ENCODE measurements around the gene CHPT1. TPM values are rescaled to one million over a fixed set of nuclear protein-coding genes. Genes with fewer than 3 reads are reported as not detected.
"Not testable (repeated sequence)": the region's sequence is repeated elsewhere in the genome, so short reads cannot be mapped to it uniquely, and the experiment has no call there.

The CHPT1 gene
- total and polyA plus RNA-seq, 2 experiments from 2014 or later = 22.2 to 23.0 TPM

- H3K9me3 Mint-ChIP-seq; H2AFZ ChIP-seq; H3K27me3 ChIP-seq (ENCODE audit: insufficient read depth); H3K36me3 Mint-ChIP-seq (ENCODE audit: low read depth); H3K4me1 Mint-ChIP-seq; H3K36me3 ChIP-seq (ENCODE audit: insufficient read depth); H3K27me3 Mint-ChIP-seq (ENCODE audit: insufficient read depth, low read depth, poor library complexity); H3K4me1 ChIP-seq (ENCODE audit: insufficient read depth); H3K4me3 Mint-ChIP-seq; H3K79me2 ChIP-seq (replicated peaks; ENCODE audit: insufficient read depth); H3K4me3 ChIP-seq; H4K20me1 ChIP-seq (replicated peaks; ENCODE audit: insufficient read depth); ATAC-seq; H3K27ac ChIP-seq (ENCODE audit: low read depth); H3K9me2 ChIP-seq (ENCODE audit: insufficient read depth); H3K27ac Mint-ChIP-seq; H3F3A ChIP-seq (replicated peaks; ENCODE audit: low read depth); DNase-seq (ENCODE audit: low spot score); H3K4me2 ChIP-seq: not testable (repeated sequence)
Measured at GRCh38 chr12:101734482-101734881, 37.0 kb downstream of the CHPT1 start.

GRCh38 chr12:101737476-101737875, 40.0 kb downstream of the CHPT1 start:
- Mint-ChIP-seq H3K27me3 (ENCODE audit: insufficient read depth, low read depth, poor library complexity) (peaks cover 3% of the 10 kb centered on the region), H3K9me3 (no peaks in the 10 kb centered on the region), H3K4me3 (no peak overlapping the region), H3K4me1 (no peaks in the 10 kb centered on the region), H3K27ac (no peak overlapping the region), H3K36me3 (ENCODE audit: low read depth) (peaks cover 3% of the 10 kb centered on the region; the same call in 1 of the 3 replicates)
- Histone ChIP-seq H3K4me1 (ENCODE audit: insufficient read depth) (no peaks in the 10 kb centered on the region), H3K9me2 (ENCODE audit: insufficient read depth) (no peaks in the 10 kb centered on the region), H3K4me3 (no peak overlapping the region), H3K27me3 (ENCODE audit: insufficient read depth) (no peaks in the 10 kb centered on the region), H2AFZ (no peak overlapping the region), H3K79me2 (replicated peaks; ENCODE audit: insufficient read depth) (no peaks in the 10 kb centered on the region), H3K4me2 (no peak overlapping the region), H3F3A (replicated peaks; ENCODE audit: low read depth) (no peaks in the 10 kb centered on the region), H3K36me3 (ENCODE audit: insufficient read depth) (no peaks in the 10 kb centered on the region), H3K27ac (ENCODE audit: low read depth) (no peak overlapping the region), H4K20me1 (replicated peaks; ENCODE audit: insufficient read depth) (no peaks in the 10 kb centered on the region; the same call in 1 of the 2 replicates)
- DNase-seq (ENCODE audit: low spot score) (no peak), ATAC-seq (no peak)
- TF ChIP-seq EZH2 (IDR thresholded peaks at IDR 0.05; ENCODE audit: low read depth, unreplicated experiment) (no peak), ZNF331 (CRISPR knock-in tag; IDR thresholded peaks at IDR 0.05; ENCODE audit: low read depth) (no peak), STAT1 (IDR thresholded peaks at IDR 0.05; ENCODE audit: unreplicated experiment) (no peak), CREB1 (CRISPR knock-in tag; IDR thresholded peaks at IDR 0.05; ENCODE audit: low read depth) (no peak)

DNA sequence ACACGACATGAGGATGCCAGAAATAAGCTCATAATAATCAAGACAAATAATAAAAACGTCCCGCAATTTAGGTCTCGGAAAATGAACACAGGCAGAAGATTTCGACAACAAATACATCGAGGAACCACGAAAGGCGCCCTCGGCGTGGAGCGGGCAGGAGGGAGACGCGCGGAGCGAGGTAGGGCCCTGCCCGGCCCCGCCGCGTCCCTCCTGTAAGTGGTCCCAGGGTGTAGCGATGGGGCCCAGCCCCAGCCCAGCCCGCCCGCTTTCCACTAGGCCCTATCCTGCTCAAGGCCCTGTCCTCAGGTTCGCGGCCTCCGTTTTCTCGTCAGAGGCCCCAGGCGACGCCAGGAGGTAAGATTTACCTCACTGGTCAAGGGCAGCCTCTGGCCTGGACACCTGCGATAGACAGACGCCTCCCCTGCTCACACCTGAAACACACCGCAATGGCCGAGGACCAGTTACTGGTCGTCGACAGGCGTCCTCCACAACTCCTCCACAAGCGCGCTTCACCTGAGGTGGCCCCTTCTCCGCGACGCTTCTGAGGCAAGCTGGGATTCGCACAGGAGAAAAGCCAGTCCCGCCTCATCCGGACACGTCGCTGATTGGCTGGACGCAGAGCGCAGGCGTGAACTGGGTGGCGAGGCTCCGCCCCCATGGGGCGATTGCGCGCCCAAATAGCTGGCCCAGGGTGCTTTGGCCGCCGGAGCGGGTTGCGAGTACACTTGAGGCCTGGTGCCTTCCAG, 41.7 kb downstream of the CHPT1 start, which contains the start of gene SYCP3:
Gene SYCP3 (minus strand): TSS at position 543 of the 746 bp plus-strand sequence. CDS start 1,527 bp downstream, outside the sequence.
- H3K4me3 Mint-ChIP-seq = no peak within 1 kb of the TSS
- no peaks in the 10 kb centered on the region for H3K4me1 ChIP-seq (ENCODE audit: insufficient read depth)
- peak; percentile 64 for ATAC-seq
- DNase-seq (ENCODE audit: low spot score) = peak; percentile 27
- H3K27me3 Mint-ChIP-seq (ENCODE audit: insufficient read depth, low read depth, poor library complexity) = peaks cover 2% of the 10 kb centered on the region
- no peaks in the 10 kb centered on the region for H3K27me3 ChIP-seq (ENCODE audit: insufficient read depth)
- H3K4me1 Mint-ChIP-seq = no peaks in the 10 kb centered on the region
- no peaks in the 10 kb centered on the region for H3K36me3 ChIP-seq (ENCODE audit: insufficient read depth)
- no peaks in the 10 kb centered on the region for H3K79me2 ChIP-seq (replicated peaks; ENCODE audit: insufficient read depth)
- no peaks in the 10 kb centered on the region for H3F3A ChIP-seq (replicated peaks; ENCODE audit: low read depth)
- no peak within 1 kb of the TSS; the same call in 1 of the 2 replicates for H3K27ac Mint-ChIP-seq
- H3K4me2 ChIP-seq = no peak within 1 kb of the TSS
- no peak within 1 kb of the TSS for H3K27ac ChIP-seq (ENCODE audit: low read depth)
- H2AFZ ChIP-seq = no peak within 1 kb of the TSS
- peaks cover 5% of the 10 kb centered on the region; the same call in 1 of the 3 replicates for H3K36me3 Mint-ChIP-seq (ENCODE audit: low read depth)
- H3K9me3 Mint-ChIP-seq = no peaks in the 10 kb centered on the region
- H3K4me3 ChIP-seq = no peak within 1 kb of the TSS
- H3K9me2 ChIP-seq (ENCODE audit: insufficient read depth) = no peaks in the 10 kb centered on the region
- no peaks in the 10 kb centered on the region; the same call in 1 of the 2 replicates for H4K20me1 ChIP-seq (replicated peaks; ENCODE audit: insufficient read depth)
- TF ChIP-seq CTCF (conservative IDR thresholded peaks at IDR 0.05; ENCODE audit: low read depth in 2 of 2) (no peak), POLR2AphosphoS5 (IDR thresholded peaks at IDR 0.05; ENCODE audit: low read depth) (no peak), NANOG (IDR thresholded peaks at IDR 0.05; ENCODE audit: borderline replicate concordance) (no peak), JUNB (IDR thresholded peaks at IDR 0.05; ENCODE audit: unreplicated experiment) (no peak), EZH2phosphoT487 (IDR thresholded peaks at IDR 0.05; ENCODE audit: unreplicated experiment) (no peak), ZNF331 (CRISPR knock-in tag; IDR thresholded peaks at IDR 0.05; ENCODE audit: low read depth) (no peak)
- TF ChIP-seq, protein P1, sequence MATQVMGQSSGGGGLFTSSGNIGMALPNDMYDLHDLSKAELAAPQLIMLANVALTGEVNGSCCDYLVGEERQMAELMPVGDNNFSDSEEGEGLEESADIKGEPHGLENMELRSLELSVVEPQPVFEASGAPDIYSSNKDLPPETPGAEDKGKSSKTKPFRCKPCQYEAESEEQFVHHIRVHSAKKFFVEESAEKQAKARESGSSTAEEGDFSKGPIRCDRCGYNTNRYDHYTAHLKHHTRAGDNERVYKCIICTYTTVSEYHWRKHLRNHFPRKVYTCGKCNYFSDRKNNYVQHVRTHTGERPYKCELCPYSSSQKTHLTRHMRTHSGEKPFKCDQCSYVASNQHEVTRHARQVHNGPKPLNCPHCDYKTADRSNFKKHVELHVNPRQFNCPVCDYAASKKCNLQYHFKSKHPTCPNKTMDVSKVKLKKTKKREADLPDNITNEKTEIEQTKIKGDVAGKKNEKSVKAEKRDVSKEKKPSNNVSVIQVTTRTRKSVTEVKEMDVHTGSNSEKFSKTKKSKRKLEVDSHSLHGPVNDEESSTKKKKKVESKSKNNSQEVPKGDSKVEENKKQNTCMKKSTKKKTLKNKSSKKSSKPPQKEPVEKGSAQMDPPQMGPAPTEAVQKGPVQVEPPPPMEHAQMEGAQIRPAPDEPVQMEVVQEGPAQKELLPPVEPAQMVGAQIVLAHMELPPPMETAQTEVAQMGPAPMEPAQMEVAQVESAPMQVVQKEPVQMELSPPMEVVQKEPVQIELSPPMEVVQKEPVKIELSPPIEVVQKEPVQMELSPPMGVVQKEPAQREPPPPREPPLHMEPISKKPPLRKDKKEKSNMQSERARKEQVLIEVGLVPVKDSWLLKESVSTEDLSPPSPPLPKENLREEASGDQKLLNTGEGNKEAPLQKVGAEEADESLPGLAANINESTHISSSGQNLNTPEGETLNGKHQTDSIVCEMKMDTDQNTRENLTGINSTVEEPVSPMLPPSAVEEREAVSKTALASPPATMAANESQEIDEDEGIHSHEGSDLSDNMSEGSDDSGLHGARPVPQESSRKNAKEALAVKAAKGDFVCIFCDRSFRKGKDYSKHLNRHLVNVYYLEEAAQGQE (IDR thresholded peaks at IDR 0.05; ENCODE audit: unreplicated experiment) = no peak
